Activated T-cell treated with anti-CD3 and anti-CD28 coated beads for 24 hours (primary cell): ENCODE measurements around the gene AUH.
"Not testable (repeated sequence)": the region's sequence is repeated elsewhere in the genome, so short reads cannot be mapped to it uniquely, and the experiment has no call there.

ENCODE experiments used
- DNase-seq: peaks from one replicate; pipeline ENCODE4 v3.0.0-alpha.2; 2020; ENCODE audit warnings: low read depth

AUH gene, protein sequence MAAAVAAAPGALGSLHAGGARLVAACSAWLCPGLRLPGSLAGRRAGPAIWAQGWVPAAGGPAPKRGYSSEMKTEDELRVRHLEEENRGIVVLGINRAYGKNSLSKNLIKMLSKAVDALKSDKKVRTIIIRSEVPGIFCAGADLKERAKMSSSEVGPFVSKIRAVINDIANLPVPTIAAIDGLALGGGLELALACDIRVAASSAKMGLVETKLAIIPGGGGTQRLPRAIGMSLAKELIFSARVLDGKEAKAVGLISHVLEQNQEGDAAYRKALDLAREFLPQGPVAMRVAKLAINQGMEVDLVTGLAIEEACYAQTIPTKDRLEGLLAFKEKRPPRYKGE

DNA sequence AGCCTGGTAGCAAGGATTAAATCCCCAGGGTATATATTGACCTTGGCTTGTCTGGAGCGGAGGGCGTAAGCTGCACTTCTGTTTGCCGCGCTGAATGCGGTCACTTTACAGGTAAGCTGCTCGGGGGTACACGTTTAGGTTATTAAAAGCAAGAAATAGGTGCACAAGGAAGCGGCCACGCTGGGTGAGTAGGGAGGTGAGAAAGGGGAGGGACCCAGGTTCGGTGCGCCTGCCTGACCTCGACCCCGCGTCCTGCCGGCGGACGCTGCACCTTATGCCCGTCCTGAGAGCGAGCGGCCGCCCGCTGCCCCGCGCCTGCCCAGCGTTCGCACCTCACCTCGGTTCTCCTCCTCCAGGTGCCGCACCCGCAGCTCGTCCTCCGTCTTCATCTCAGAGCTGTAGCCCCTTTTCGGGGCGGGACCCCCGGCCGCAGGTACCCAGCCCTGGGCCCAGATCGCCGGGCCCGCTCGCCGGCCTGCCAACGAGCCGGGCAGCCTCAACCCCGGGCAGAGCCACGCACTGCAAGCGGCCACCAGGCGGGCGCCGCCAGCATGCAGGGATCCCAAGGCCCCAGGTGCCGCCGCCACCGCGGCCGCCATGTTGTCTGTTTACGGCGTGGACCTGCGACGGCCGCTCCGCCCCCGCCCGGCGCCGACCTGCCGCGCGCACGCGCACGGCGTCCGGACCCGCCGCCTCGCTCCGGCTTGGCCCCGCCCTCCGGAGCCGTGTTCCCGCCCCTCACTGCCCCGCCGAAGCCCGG, at the start of gene AUH:
TSS of gene AUH (minus strand) at position 628 of the 760 bp plus-strand sequence. CDS start at position 599, 29 bp downstream.
- peak; percentile 80 for DNase-seq

DNA sequence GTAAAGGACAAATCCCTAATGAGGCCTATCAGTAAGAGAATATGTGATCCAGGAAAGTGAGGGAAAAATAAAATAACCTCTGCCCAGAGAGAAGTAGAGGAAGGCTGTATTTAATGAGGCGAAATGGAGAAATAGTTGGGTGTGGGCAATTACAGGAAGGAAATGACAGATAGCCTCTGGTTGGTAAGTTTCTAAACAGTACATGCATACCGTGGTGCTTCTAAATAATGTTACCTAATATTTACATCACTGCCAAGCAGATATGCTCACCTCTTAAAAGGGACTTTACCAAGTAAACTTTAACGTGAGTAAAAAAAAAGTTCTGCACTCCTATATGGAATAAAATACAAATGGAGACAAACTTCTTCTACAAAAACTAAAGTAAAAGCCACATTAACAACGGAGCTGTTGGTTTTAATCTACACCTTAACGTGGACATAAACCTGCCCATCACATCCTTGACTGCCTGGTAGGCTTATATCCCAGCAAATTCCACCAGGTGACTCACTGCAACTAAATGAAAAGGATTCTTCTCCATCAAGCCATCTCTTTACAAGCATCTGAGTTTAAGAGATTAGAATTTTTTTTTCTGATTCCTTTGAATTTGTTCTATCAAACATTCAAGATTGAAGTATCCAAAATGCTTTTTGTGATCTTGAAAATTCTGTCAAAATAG, 49.5 kb upstream of the AUH start:
- DNase-seq: no peak

DNA sequence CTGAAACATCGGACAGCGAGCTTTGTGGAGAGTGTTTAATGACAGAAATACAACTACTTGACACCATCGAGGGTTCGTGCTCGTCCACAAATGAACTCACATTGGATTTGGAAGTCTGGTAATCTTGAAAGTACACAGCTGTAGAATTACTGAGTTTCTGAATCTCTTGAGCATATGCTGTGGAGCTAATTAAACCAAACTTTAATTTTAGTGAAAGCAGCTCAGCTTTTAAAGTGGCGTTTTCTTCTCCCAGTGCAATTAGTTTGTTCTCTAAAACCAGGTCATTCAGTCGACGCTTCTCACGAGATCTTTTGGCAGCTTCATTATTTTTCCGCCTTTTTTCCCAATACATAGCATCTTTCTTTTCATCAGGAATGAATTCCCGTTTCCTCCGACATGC, 48.4 kb upstream of the AUH start:
- DNase-seq: no peak

DNA sequence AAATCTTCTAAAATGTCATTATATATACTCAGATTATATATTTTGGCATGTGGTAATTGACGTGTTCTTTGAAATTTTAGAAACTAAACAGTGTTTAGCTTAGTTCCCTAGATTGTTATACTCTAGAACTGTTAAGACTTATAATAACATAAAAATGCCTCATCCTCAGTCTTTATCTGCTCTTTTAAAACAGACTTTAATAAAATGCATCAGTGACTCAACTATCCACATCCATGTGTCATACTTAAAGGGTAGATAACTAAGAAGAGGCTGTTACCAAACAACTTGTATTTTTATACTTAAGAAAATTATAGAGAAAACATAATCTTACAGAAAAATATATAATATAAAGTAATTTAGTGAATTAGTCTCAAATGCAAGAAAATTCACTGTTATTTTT, 46.8 kb upstream of the AUH start:
- DNase-seq: no peak

DNA sequence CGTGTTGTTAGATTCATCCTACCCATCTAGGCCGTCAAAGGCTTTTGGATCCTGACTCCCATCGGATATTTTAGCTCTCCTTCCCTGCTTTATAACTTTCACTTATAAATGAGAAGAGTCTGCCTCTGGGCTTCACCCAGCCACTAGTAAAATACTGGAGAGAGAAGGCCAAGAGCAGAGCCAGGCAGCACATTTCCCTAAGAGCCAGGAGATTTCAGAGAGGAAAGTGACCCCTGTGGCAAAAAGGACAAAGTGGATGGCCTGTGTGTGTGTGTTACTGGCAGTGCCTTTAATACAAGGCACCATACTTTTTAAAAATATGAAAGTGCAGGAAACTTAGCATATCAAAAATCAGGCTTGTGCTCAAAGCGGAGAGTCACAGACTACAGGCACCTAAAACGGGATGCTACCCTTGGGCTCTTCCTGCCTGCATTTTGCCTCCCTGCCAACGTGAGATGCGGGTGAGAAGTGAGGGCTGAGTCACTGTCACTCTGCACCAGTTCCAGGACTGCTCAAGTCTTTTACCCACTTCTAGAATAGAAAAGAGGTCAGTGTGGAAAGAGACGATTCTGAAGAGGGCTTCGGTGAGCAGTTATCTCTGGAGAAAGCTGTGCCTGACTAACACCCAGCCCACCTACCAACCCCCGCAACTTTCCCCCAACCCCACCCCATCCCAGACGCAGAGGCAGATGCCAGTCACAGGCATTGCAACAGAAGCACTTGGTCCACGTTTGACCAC, 46.0 kb upstream of the AUH start:
- DNase-seq: no peak

DNA sequence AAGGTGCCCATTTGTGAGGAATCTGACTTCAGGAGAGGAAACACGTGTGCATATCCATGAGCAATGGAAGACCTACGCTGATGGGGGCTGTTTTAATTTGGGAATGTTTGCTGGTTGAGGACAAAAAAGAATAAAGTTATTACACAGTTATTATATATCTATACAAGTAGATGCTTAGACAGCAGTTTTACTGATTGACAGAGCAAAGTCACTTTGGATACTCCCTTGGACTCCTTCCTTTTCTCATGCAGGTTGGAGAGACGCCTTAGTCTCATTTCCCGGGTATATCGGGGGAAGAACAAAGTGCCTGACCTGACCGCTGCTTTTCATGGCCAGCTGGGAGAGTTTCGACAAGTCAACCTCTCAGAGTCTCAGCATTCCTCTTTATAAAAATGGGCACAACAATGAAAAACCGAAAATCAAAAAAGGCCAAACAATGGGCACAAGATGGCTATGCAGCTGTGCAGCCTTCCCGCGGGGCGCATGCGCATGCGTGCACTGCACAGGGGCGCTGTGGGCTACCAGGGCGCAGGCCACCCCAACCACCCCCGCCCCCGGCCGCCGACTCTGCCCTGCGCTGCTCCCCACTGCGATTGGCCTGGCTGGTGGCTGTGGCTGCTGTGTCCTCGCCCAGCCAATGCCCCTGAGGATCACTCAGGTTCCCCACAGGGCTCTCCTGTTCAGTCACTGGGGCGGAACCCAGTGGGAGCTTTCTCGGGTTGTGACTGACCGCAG, 43.8 kb upstream of the AUH start:
- no peak for DNase-seq

DNA sequence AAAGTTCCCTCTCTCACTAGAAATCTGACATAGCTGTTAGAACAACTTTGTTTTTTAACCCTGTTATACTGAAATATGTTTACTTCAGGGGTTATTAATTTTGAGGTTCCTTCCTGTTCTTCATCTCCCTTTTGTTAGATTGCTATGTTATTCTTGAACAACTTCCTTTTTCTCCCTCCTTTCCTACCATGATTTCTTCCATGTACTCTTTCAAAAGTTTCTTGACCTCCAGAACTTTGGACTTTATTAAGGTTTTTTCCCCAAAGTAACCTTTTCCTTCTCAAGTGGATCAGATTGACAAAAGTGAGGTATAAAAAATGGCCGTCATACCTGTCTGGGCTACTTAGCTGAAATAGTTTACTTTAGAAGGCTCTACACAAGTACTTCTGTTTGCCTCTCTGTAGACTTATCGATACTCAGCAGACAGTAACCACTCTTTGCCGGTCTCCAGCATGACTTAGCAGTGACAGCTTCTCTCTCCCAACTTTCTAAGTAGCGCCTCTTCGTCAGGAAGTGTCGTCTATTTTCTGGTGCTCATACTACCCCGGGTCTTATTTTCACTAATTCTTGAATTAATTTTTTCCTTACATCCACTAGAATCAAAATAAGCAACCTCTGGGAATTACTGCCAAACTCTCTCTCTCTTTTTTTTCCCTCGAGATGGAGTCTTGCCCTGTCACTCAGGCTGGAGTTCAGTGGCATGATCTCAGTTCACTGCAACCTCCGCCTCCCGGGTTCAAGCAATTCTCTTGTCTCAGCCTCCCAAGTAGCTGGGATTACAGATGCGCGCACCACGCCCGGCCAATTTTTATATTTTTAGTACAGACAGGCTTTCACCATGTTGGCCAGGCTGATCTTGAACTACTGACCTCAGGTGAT, 42.2 kb upstream of the AUH start:
- DNase-seq: no peak

DNA sequence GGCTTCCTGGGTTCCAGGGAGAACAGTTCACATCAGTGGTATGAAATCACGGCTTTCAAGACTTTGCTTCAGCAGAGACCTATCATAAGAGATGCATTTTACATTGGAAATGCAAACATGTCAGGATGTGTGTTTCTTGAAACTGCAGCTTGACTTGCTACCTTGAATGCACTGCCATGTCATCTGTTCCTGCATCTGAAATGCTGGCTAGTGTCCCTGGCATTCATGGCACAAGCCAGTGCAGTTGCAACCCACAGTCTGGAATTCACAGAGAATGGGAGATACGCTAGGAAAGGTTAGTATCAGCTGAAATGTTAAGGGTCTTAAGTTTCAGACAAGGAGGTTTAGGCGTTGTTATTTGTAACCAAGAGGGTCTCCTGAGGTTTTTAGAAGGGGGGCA, 37.2 kb upstream of the AUH start:
- no peak for DNase-seq

DNA sequence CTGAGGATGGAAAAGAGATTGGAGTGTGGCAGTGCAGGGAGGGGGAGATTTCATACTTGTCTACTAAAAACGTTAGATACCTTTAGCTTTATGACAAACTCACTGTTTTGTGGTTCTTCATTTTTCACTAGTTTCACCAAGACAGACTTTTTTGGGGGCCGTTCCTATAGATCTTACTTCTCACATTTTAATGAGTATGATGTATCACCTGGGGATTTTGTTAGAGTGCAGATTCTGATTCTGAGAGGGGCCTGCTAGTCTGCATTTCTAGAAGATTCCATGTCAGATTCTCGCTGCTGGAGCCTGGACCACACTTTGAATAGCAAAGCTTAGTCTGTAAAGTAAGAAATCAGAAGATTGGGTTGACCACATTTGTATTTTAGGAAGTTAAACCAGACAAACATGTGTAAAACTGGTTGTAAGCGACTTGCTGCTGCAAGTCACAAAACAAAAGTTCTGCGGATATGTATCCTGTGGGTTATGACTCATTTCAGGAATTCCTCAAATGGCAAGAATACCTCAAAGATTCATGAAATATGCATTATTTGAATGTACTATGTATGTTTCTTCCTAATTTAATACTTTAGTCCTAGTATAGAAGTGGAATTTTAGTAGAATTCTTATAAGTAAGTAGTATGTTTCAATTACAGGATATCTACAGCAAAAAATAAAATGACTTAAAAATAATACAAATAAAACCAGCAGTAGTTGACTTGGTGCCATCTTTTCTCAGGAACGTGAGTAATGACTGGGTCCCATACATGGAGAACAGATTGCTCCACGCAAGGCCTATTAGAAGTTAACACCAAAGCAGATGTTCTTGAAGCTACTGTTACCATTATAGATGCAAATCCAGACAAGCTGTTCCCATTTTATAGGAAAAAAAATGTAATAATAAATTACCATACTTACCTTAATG, 34.1 kb upstream of the AUH start:
- peak; percentile 2 for DNase-seq

DNA sequence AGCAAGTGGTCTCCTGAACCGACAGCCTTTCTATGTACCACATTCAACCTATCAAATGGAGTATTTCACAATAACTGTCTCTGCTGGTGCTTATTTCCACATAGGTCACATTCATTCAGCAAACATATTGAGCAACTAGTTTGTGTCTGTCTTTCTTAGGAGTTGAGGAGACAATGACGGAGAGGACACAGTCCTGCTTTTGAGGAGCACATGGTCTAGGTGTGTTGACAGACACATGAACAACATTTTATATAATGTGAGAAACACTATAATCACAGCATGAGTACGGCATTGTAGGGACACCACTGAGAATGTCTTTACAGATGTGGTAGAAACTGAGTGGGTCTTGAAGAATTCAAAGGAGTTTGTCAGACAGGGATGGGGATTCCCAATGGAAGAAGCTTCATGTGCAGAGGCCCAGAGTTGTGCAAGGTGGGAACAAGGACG, 33.4 kb upstream of the AUH start:
- no peak for DNase-seq

DNA sequence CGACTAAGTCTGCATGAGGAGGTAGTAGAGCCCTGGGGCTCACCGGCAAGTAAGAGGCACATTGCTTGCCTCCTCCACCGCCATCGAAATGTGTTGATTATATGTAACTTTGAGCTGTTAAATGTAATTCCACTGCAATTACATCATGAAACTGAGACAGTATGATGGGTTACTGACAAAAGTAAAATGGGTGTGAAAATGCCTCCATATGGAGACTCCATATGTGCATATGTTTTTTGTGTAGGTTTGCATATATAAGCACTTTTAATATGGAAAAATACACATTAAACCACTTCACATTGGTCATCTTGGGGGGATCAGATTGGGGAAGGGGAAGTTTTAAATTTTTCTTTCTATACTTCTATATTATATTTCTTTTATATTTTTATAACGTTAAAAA, 32.1 kb upstream of the AUH start:
- DNase-seq: no peak

DNA sequence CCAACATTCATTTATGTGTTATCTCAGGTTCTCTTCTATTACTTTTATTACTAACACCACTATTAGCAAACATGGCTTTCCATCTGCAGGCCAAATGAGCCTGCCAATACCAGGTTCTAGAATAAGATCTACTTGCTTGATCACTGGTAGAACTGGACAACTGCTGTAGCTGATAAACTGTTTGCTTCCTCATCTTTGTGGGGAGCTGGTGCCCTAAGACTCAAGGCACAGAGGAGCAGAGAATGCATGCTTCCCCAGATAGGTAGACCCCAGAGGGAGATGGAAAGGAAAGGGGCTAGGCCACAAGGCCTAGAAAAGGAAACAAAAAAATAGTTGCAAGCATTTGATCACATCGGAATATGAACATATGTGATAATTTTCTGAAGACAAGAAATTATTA, 30.7 kb upstream of the AUH start:
- no peak for DNase-seq

DNA sequence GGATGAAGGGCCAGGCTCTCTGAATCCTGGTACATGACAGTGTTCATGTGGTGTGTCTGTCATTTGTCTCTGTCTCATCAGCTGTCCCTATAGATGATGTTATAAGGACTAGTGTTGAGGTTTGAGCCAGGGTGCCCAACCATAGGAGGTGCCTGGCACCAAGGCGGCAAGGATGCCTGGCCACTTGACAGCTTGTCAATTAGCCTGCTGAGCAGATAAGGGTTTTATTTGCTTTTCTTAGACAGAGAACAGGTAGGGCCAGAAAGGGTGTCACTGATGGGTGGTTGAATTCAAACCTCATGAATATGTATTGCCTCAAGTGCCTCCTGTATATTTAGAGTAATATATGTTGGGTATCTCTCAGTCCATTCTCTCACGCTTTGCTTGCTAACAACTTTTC, 30.1 kb upstream of the AUH start:
- no peak for DNase-seq

DNA sequence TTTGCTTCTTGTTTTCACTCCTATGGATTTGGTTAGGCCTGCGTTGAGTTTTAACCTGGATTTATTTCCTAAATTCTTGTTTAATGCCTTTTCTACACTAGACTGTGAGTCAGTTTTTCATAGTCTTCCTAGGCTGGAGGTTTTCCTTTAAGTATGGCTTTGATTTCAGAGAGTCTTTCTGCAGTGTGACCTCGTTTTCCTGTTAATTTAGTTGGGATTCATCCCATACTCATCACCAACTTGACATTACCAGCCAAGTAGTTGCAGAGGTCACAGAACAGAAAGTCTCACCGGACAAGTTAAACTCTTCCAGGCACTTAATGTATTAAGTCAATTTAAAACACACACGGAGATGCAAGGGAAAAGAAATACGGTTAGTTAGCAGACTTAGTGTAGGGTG, 29.7 kb upstream of the AUH start:
- no peak for DNase-seq

DNA sequence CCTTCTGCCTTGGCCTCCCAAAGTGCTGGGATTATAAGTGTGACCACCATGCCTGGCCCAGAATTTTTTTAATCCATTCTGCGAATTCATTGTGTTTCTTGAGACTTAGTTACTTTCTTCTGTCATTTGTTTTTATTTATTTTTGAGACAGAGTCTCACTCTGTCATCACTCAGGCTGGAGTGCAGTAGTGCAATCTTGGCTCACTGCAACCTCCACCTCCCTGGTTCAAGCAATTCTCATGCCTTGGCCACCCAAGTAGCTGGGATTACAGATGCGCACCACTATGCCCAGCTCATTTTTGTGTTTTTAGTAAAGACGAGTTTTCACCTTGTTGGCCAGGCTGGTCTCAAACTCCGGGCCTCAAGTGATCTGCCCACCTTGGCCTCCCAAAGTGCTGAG, 28.0 kb upstream of the AUH start:
- not testable (repeated sequence) for DNase-seq

DNA sequence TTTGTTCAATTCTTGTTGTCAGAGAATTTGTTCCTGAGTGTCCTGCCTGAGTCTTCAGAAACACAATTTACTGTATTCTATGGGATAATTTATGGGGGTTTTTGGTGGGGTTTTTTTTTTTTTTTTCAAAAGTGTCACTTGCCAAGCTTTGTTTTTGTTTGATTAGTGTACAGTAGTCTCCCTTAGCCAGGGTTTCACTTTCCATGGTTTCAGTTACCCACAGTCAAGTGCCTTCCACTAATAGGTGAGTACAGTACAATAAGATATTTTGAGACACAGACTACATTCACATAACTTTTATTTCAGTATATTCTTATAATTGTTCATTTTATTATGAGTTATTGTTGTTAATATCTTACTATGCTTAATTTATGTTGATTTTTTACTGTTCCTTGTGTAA, 25.0 kb upstream of the AUH start:
- DNase-seq: no peak

DNA sequence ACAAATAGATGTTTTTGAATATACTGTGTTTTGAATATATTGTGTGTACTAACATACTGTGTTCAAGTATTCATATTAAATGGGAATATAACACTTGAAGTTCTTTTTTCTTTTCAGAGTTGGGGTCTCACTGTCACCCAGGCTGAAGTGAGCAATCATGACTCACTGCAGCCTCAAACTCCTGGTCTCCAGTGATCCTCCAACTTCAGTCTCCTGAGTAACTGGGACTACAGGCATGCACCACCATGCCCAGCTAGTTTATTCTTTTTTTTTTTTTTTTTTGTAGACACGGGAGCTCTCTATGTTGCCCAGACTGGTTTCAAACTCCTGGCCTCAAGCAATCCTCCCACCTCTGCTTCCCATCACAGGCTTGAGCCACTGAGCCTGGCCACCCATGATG, 23.2 kb upstream of the AUH start:
- DNase-seq: no peak

DNA sequence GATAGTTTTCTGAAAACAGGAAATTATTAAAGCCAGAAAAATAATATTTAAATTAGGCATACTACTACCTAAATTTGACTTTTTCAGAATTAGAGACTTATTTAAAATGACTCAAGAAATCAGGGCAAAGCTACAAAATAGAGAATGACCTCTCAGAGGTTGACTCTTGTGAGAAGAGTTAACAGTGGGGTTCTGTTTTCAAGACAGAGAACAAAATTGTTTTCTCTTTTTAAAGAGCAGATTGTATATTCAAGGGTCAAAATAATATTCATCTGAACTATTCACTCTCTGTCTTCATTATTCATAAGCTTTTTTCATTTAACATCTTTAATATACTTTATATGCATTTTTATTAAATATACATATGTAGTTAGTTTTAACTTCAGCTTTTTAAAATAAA, 21.9 kb upstream of the AUH start:
- DNase-seq: no peak

DNA sequence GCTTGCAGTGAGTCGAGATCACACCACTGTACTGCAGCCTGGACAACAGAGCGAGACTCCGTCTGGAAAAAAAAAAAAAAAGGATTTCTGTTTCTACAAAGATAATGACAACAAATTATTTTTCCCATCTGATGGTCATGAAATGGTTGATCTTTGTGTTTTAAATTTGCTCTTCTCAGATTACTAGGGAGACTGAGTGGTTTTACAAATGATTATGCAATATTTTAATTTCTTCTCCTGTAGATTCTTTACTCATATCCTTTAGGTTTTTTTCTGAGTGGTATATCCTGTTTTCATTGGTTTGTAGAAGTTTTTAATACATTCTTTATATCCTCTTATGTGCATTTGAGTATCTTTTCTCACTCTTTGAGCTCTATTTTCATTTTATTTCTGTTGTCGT, 20.6 kb upstream of the AUH start:
- DNase-seq: no peak

DNA sequence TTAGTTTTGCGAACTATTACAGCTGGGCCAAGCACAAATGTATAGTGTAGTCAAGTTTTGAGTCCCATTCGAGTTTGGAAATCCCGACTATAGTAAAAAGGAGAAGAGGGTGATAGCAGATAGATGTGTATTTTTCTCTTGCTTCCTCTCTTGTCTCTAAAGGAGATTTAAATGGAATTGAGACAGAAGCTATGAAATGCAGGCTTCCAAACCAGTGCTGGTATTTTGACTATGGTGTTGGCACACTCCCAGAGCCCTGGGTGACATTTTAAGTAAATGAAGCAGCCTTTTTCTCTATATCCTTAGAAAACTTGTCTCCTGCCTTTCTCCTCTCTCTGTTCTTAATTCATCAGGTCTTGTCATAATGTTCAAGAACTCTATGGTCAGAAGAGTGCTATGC, 17.7 kb upstream of the AUH start:
- no peak for DNase-seq
